OCI-LY1 (cell line): ENCODE data around the gene AP3S2.

Experiments used
- H2AFZ ChIP-seq: fragments of 200-600 bp; sonication (generic), shearing (Covaris generic); 2 replicates; pipeline ENCODE4 v1.6.0; 2014; ENCODE audit warnings: antibody characterized with exemption, mild to moderate bottlenecking, low read length
- H3F3A ChIP-seq: fragments of 200-600 bp; sonication (generic), shearing (Covaris generic); 2 replicates; pipeline ENCODE4 v1.6.0; 2014; ENCODE audit warnings: mild to moderate bottlenecking, antibody characterized with exemption, low read length, moderate library complexity; ENCODE audit not compliant: insufficient read depth
- H3K27ac ChIP-seq: fragments of 200-600 bp; sonication (generic); 2 replicates; pipeline ENCODE4 v1.5.1; 2014; ENCODE audit warnings: low read length, mixed run types, mild to moderate bottlenecking, low read depth; ENCODE audit not compliant: poor library complexity, severe bottlenecking
- H3K27me3 ChIP-seq: fragments of 200-600 bp; sonication (generic); 2 replicates; pipeline ENCODE4 v1.6.0; 2014; ENCODE audit warnings: antibody characterized with exemption, mild to moderate bottlenecking, low read length, moderate library complexity; ENCODE audit not compliant: insufficient read depth
- H3K36me3 ChIP-seq: fragments of 200-600 bp; sonication (generic); 2 replicates; pipeline ENCODE4 v1.6.1; 2014; ENCODE audit warnings: mild to moderate bottlenecking, antibody characterized with exemption, low read length, moderate library complexity, mixed read lengths; ENCODE audit not compliant: insufficient read depth
- H3K4me1 ChIP-seq: fragments of 200-600 bp; sonication (generic); 2 replicates; pipeline ENCODE4 v1.5.1; 2014; ENCODE audit warnings: mild to moderate bottlenecking, low read length, moderate library complexity; ENCODE audit not compliant: insufficient read depth, severe bottlenecking
- H3K4me2 ChIP-seq: fragments of 200-600 bp; sonication (generic), shearing (Covaris generic); 2 replicates; pipeline ENCODE4 v1.6.1; 2014; ENCODE audit warnings: low read length
- H3K4me3 ChIP-seq: fragments of 200-600 bp; sonication (generic); 2 replicates; pipeline ENCODE4 v1.5.1; 2014; ENCODE audit warnings: low read length, low read depth, mild to moderate bottlenecking, mixed read lengths; ENCODE audit not compliant: poor library complexity, severe bottlenecking
- H3K79me2 ChIP-seq: fragments of 200-600 bp; shearing (Covaris generic); 2 replicates; pipeline ENCODE4 v1.6.1; 2016; ENCODE audit warnings: mixed run types, low read length, mixed read lengths; ENCODE audit not compliant: insufficient read depth
- H3K9ac ChIP-seq: fragments of 200-600 bp; sonication (generic), shearing (Covaris generic); 2 replicates; pipeline ENCODE4 v1.6.1; 2014; ENCODE audit warnings: mild to moderate bottlenecking, low read length, mixed read lengths
- H3K9me2 ChIP-seq: fragments of 200-600 bp; sonication (generic), shearing (Covaris generic); 2 replicates; pipeline ENCODE4 v1.6.1; 2014; ENCODE audit warnings: low read depth, mild to moderate bottlenecking, low read length, mixed read lengths
- H3K9me3 ChIP-seq: fragments of 200-600 bp; shearing (Covaris generic); 2 replicates; pipeline ENCODE4 v1.6.1; 2014; ENCODE audit warnings: low read length, mixed read lengths
- H4K20me1 ChIP-seq: fragments of 200-600 bp; sonication (generic), shearing (Covaris generic); 2 replicates; pipeline ENCODE4 v1.6.0; 2016; ENCODE audit warnings: mild to moderate bottlenecking, low read length; ENCODE audit not compliant: insufficient read depth
- CTCF ChIP-seq: fragments of 200-600 bp; sonication (generic), shearing (Covaris generic); IDR thresholded peaks from 2 replicates; pipeline ENCODE4 v1.5.1; 2017; ENCODE audit warnings: mild to moderate bottlenecking, antibody characterized with exemption, low read length, moderate library complexity, mixed read lengths
- EZH2 ChIP-seq: fragments of 200-600 bp; sonication (generic), shearing (Covaris generic); IDR thresholded peaks from 2 replicates; pipeline ENCODE4 v1.8.0; 2017; ENCODE audit warnings: borderline replicate concordance, mixed run types, mild to moderate bottlenecking, antibody characterized with exemption, low read length, moderate library complexity, mixed read lengths

Gene AP3S2

GRCh38 chr15:89818287-89818686 is 75.5 kb downstream of the AP3S2 start:
- Histone ChIP-seq H3K4me3 (no peak overlapping the region), H3F3A (no peaks in the 10 kb centered on the region), H3K9ac (no peak overlapping the region), H3K4me2 (no peak overlapping the region), H3K9me2 (no peaks in the 10 kb centered on the region), H3K9me3 (0 out of 2 replicates have a peak, but pooled peaks cover 2% of the 10 kb centered on the region), H4K20me1 (no peaks in the 10 kb centered on the region), H3K27me3 (no peaks in the 10 kb centered on the region), H3K79me2 (no peaks in the 10 kb centered on the region), H3K4me1 (no peaks in the 10 kb centered on the region), H2AFZ (no peak overlapping the region), H3K27ac (no peak overlapping the region), H3K36me3 (no peaks in the 10 kb centered on the region)
- TF ChIP-seq CTCF: no peak
- no peak for TF ChIP-seq EZH2

DNA sequence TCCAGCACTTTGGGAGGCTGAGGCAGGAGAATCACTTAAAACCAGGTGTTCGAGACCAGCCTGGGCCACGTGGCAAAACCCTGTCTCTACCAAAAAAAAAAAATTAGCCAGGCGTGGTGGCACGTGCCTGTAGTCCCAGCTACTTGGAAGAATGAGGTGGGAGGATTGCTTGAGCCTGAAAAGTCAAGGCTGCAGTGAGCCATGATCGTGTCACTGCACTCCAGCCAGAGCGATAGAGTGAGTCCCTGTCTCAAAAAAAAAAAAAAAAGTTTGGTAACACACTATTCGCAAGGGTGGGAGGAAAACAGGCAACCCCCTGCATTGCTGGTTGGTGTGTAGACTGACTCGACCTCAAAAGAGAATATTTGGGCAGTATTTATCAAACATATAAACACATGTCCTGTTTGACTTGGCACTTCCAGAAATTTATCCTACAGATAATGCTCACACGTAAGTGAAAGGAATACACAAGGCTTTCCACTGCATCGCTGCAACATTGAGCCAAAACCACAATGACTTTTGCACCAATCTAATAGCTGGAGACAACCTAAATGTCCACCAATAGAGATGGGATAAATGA is 76.0 kb downstream of the AP3S2 start:
- Histone ChIP-seq H3K9ac (no peak overlapping the region), H2AFZ (no peak overlapping the region), H3K79me2 (no peaks in the 10 kb centered on the region), H3K27me3 (no peaks in the 10 kb centered on the region), H3F3A (no peaks in the 10 kb centered on the region), H3K4me2 (no peak overlapping the region), H3K9me3 (0 out of 2 replicates have a peak, but pooled peaks cover 2% of the 10 kb centered on the region), H3K36me3 (no peaks in the 10 kb centered on the region), H3K27ac (no peak overlapping the region), H3K9me2 (no peaks in the 10 kb centered on the region), H4K20me1 (no peaks in the 10 kb centered on the region), H3K4me3 (no peak overlapping the region), H3K4me1 (no peaks in the 10 kb centered on the region)
- TF ChIP-seq CTCF (no peak), EZH2 (no peak)

- H3K27ac ChIP-seq: no peak overlapping the region
- no peak for TF ChIP-seq CTCF
- TF ChIP-seq EZH2: no peak
- no peaks in the 10 kb centered on the region for H3K27me3 ChIP-seq
Observed at GRCh38 chr15:89815769-89816168, 78.0 kb downstream of the AP3S2 start.

More at GRCh38 chr15:89815769-89816168, 78.0 kb downstream of the AP3S2 start:
- Histone ChIP-seq H4K20me1 (no peaks in the 10 kb centered on the region), H2AFZ (no peak overlapping the region), H3K79me2 (no peaks in the 10 kb centered on the region), H3K36me3 (no peaks in the 10 kb centered on the region), H3K4me1 (no peaks in the 10 kb centered on the region), H3F3A (no peaks in the 10 kb centered on the region), H3K4me2 (no peak overlapping the region), H3K9me3 (0 out of 2 replicates have a peak, but pooled peaks cover 2% of the 10 kb centered on the region), H3K4me3 (no peak overlapping the region), H3K9me2 (no peaks in the 10 kb centered on the region), H3K9ac (no peak overlapping the region)
